Heart left ventricle (tissue), 16 donors: Measurements from ENCODE around the gene ZCCHC8. TPM values are rescaled to one million over a fixed set of nuclear protein-coding genes. Genes with fewer than 3 reads are reported as not detected.

Experiments
- ATAC-seq, 4 donors: fragments of 200-7000 bp; cut with Tn5 transposase; one replicate each; pipeline ENCODE4 v1.9.1; 2020 to 2022; ENCODE audit warnings: moderate library complexity in 4 of 4, mild to moderate bottlenecking in 3 of 4, moderate number of reproducible peaks in 1 of 4
- DNase-seq, 5 donors: peaks; one replicate each; pipeline ENCODE4 v3.0.0-alpha.2; 2020
- H3K27ac ChIP-seq, 12 donors: fragments of 200-600 bp; sonication (generic) in 4 of 12; one replicate each; pipeline versions ENCODE4 v1.5.0 to v1.8.0; 2016 to 2022; ENCODE audit warnings: mild to moderate bottlenecking in 2 of 12
- H3K27me3 ChIP-seq, 9 donors: fragments of 200-600 bp; sonication (generic) in 2 of 9; one replicate each; pipeline versions ENCODE4 v1.5.1 to v1.8.0; 2016 to 2022; ENCODE audit warnings: mild to moderate bottlenecking in 3 of 9
- H3K36me3 ChIP-seq, 9 donors: fragments of 200-600 bp; sonication (generic) in 2 of 9; one replicate each; pipeline versions ENCODE4 v1.5.0 to v1.8.0; 2018 to 2022; ENCODE audit warnings: mild to moderate bottlenecking in 2 of 9
- H3K4me1 ChIP-seq, 12 donors: fragments of 200-600 bp; sonication (generic) in 4 of 12; one replicate each; pipeline versions ENCODE4 v1.5.0 to v1.8.0; 2016 to 2022; ENCODE audit warnings: mild to moderate bottlenecking in 3 of 12
- H3K4me3 ChIP-seq, 12 donors: fragments of 200-600 bp; sonication (generic) in 4 of 12; one replicate each; pipeline versions ENCODE4 v1.5.0 to v1.8.0; 2017 to 2022; ENCODE audit warnings: mild to moderate bottlenecking in 9 of 12, moderate library complexity in 4 of 12
- H3K9me3 ChIP-seq, 12 donors: fragments of 200-600 bp; sonication (generic) in 4 of 12; one replicate each; pipeline versions ENCODE4 v1.5.0 to v1.8.0; 2016 to 2022; ENCODE audit warnings: mild to moderate bottlenecking in 1 of 12
- CTCF ChIP-seq, 12 donors: fragments of 200-600 bp; sonication (generic) in 4 of 12; IDR thresholded peaks; one replicate each; pipeline versions ENCODE4 v1.5.0 to v1.8.0; 2018 to 2022; ENCODE audit warnings: antibody characterized with exemption in 12 of 12, mild to moderate bottlenecking in 5 of 12
- POLR2A ChIP-seq, 2 donors: fragments of 450-650 bp; IDR thresholded peaks; one replicate each; pipeline ENCODE4 v1.6.1; 2017; ENCODE audit warnings: antibody characterized with exemption in 2 of 2, mild to moderate bottlenecking in 2 of 2, moderate library complexity in 2 of 2
- WGBS, 4 donors: extraction: QIAGEN DNeasy Blood & Tissue Kit in 2 of 4; methylation state at CpG; one replicate each; pipeline versions ENCODE4 v1.1.5 to v1.1.7; 2013 to 2018; 5-methylcytosine and 5-hydroxymethylcytosine counted together
- intact Hi-C, 10 donors: fragments of 100-400 bp; cut with DNase I; formaldehyde crosslinking; loops; one replicate each; pipeline versions ENCODE4 v1.11.1 to v1.14.2; 2022
- polyA plus RNA-seq, 2 donors: library from polyadenylated mRNA; stranded (reverse); fragments of 200-250 nt; gene quantifications; one replicate each; pipeline ENCODE4 v1.2.3, GENCODE V29; 2013
- total RNA-seq, 9 donors: library from RNA; depleted of rRNA in 2 of 9; stranded (reverse); fragments of >200 nt in 2 of 9; fragmentation: NEBNext Ultra II Directional in 3 of 9; extraction: Animal tissue kit (Norgen Biotek cat#: 25700) in 3 of 9; gene quantifications; one replicate each; pipeline versions ENCODE4 v1.1.0 to v1.2.4, GENCODE V29; 2016 to 2023
- donor health status: ischemic (EF 13 %, LVEDD 7.1; RV severe dilation, severe dysfunction).
- donor health status: healthy with polysubstance abuse.
- donor health status: DM: no; HTN: yes; CAD: no.
- donor health status: DM: no; HTN: no; CAD: no.
- donor health status: ischemic (EF 25% LVEDD 6.9; RV normal size, moderate dysfunction).
- donor health status: ischemic (EF 25% LVEDD 5.7; RV mildly dilated, moderate dysfunction).
- donor health status: healthy.
- donor health status: DM: yes; HTN: yes; CAD: no.
- donor health status: ischemic (EF 35%, LVEDD 5.7; RV mildly dilated, moderate dysfunction).
- donor health status: nonischemic (EF 11% LVEDD 7.7; RV severe dilation, severe dysfunction).
- donor health status: DM: yes; HTN: yes; CAD: no.
- donor health status: PGD.
- donor health status: ischemic (EF 29% LVEDD 5.4; RV normal size, mild dysfunction).
- donor health status: nonischemic (EF 23%, LVEDD 6.1; RV moderate dilation, normal function).

The ZCCHC8 gene
- total and polyA plus RNA-seq, 11 donors = 6.4 to 14.3 (median 8.0) TPM

GRCh38 chr12:122528582-122528981 is 27.9 kb upstream of the ZCCHC8 start:
- H3K36me3 ChIP-seq = peaks cover 0 to 30% (median 9%) of the 10 kb centered on the region in 9 donors
- 90 to 96% (median 95%) methylated on average over 7 of the region's 7 CpGs for WGBS, 4 donors
- intact Hi-C loops = loop anchor here in 2 of 10 donors (5.0 to 10.0 kb wide), 2 partner anchors 224 to 226 kb away; partner anchors contain the start of gene DENR (in 2 of the 2)
- DNase-seq = no peak
- ATAC-seq = no peak
- H3K27ac ChIP-seq = no peak overlapping the region
- no peak overlapping the region for H3K4me3 ChIP-seq
- H3K9me3 ChIP-seq = no peaks in the 10 kb centered on the region
- H3K27me3 ChIP-seq = no peaks in the 10 kb centered on the region
- no peak for TF ChIP-seq POLR2A (IDR thresholded peaks at IDR 0.05)
- no peak for TF ChIP-seq CTCF (IDR thresholded peaks at IDR 0.05)
- peaks cover 6 to 30% (median 25%) of the 10 kb centered on the region in 12 donors for H3K4me1 ChIP-seq

- peak overlapping the region; percentile 30 to 92 (median 76) for H3K4me3 ChIP-seq
- no peaks in the 10 kb centered on the region for H3K27me3 ChIP-seq
- intact Hi-C loops = loop anchor here in 3 of 10 donors (1.0 to 10.0 kb wide), 4 partner anchors 27 to 227 kb away; partner anchors contain the start of genes DENR (in 3 of the 3) and ZCCHC8 (in 2 of the 3)
- WGBS, 4 donors = 0 to 1% (median 1%) methylated on average over 21 of the region's 21 CpGs
- TF ChIP-seq CTCF (IDR thresholded peaks at IDR 0.05) (no peak), POLR2A (IDR thresholded peaks at IDR 0.05) (no peak)
- DNase-seq = no peak
- H3K27ac ChIP-seq = peak overlapping the region in 10 of 12 donors; percentile 4 to 100 (median 95)
- no peaks in the 10 kb centered on the region for H3K9me3 ChIP-seq
- ATAC-seq = no peak
- peaks cover 10 to 41% (median 35%) of the 10 kb centered on the region in 12 donors for H3K4me1 ChIP-seq
- H3K36me3 ChIP-seq = peaks cover 0 to 31% (median 9%) of the 10 kb centered on the region in 9 donors
These were observed 26.8 kb upstream of the ZCCHC8 start for GRCh38 chr12:122527478-122527944.

GRCh38 chr12:122526683-122527477 is 26.1 kb upstream of the ZCCHC8 start, which contains the start of the genes KNTC1 and RSRC2:
Gene KNTC1, plus strand, starts transcription at chr12:122527249. Its CDS starts 2,815 bp downstream, at chr12:122530064.
Gene RSRC2, minus strand, starts transcription at chr12:122526936. Its CDS starts 83 bp downstream, at chr12:122526853.
- Histone ChIP-seq H3K9me3 (no peaks in the 10 kb centered on the region), H3K4me1 (peaks cover 12 to 47% (median 41%) of the 10 kb centered on the region in 12 donors), H3K27ac (peak within 1 kb of the TSS; percentile 91 to 100 (median 98)), H3K27me3 (no peaks in the 10 kb centered on the region), H3K4me3 (peak within 1 kb of the TSS; percentile 56 to 92 (median 78)), H3K36me3 (peaks cover 0 to 37% (median 15%) of the 10 kb centered on the region in 9 donors)
- ATAC-seq = peak; percentile 96 to 99 (median 98)
- TF ChIP-seq POLR2A (IDR thresholded peaks at IDR 0.05) (peak in 1 of 2 donors; percentile 82), CTCF (IDR thresholded peaks at IDR 0.05) (no peak)
- WGBS, 4 donors = 0 to 1% (median 0%) methylated on average over 50 to 51 of the region's 51 CpGs
- intact Hi-C loops = loop anchor here in 4 of 10 donors (1.0 to 10.0 kb wide), 5 partner anchors 26 to 228 kb away; partner anchors contain the start of genes DENR (in 3 of the 4) and ZCCHC8 (in 3 of the 4)
- peak; percentile 96 to 99 (median 99) for DNase-seq
